ENCODE data around the gene COL12A1. TPM values are rescaled to one million over a fixed set of nuclear protein-coding genes. Genes with fewer than 3 reads are reported as not detected.

The COL12A1 gene
- total RNA-seq, 4 donors from 2014 or later, result 10.9 to 65.9 (median 57.1) TPM

DNA sequence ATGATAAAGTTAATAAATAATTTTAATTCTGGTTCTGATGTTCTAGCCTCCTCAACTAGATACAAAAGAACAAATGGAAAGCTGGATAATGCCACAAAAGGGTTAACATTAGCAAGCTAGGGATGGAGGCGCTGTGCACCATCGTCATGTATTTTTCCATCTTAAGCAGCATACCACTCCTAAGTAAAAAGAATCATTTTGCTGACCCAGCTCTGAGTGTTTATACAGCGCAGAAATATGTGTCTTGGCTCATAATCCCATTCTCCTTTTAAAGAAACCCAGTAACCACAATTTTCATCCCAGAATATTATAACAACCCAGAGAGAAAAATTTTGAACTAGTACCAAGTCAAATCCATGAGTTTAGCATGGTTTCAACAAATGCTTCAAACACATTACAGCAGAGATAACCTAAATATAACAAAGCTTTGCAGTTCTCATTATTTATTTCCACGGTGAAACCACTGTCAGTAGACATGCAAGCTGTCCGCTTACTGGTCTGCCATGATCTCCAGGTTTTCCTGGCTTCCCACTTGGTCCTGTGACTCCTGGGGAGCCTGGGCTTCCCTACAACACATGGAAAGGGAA is 111.1 kb downstream of the COL12A1 start:
- no peaks in the 10 kb centered on the region for H3K27me3 ChIP-seq
- H3K27ac ChIP-seq, result peak overlapping the region in 2 of 4 donors; percentile 5 to 50
- no peaks in the 10 kb centered on the region for H3K9me3 ChIP-seq
- TF ChIP-seq POLR2A (IDR thresholded peaks at IDR 0.05), result no peak
- TF ChIP-seq, protein P1, sequence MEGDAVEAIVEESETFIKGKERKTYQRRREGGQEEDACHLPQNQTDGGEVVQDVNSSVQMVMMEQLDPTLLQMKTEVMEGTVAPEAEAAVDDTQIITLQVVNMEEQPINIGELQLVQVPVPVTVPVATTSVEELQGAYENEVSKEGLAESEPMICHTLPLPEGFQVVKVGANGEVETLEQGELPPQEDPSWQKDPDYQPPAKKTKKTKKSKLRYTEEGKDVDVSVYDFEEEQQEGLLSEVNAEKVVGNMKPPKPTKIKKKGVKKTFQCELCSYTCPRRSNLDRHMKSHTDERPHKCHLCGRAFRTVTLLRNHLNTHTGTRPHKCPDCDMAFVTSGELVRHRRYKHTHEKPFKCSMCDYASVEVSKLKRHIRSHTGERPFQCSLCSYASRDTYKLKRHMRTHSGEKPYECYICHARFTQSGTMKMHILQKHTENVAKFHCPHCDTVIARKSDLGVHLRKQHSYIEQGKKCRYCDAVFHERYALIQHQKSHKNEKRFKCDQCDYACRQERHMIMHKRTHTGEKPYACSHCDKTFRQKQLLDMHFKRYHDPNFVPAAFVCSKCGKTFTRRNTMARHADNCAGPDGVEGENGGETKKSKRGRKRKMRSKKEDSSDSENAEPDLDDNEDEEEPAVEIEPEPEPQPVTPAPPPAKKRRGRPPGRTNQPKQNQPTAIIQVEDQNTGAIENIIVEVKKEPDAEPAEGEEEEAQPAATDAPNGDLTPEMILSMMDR (IDR thresholded peaks at IDR 0.05), result no peak
- peaks cover 0 to 5% (median 0%) of the 10 kb centered on the region in 4 donors for H3K4me1 ChIP-seq
- no peaks in the 10 kb centered on the region for H3K36me3 ChIP-seq
- H3K4me3 ChIP-seq, result no peak overlapping the region
- no peak for DNase-seq

DNA sequence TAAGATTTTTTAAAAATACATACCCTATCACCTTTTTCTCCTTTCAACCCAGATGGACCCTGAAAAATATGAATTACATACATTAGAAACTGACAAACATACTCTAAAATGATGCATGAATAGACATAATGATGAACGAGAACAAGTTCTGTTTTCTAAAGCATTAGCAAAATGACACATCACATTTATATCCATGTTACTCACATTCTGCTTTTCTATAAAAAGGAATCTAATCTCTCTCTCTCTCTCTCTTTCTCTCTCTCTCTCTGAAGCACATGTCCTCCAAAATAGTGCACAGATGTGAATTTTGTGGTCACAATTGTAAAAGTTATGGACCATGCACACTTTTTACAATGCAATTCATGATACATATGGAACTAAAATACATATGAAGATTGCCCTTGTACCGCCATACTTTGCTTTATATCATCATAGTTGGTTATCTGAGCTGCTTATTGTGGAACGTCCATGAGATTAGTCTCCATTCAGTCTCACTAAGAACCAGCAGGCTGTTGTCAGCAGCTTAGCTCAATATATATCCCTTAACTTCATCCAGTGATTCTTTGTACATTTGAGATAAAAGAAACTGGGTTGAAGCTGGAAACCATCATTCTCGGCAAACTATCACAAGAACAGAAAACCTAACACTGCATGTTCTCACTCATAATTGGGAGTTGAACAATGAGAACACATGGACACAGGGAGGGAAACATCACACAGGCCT is 114.2 kb downstream of the COL12A1 start:
- no peak overlapping the region for H3K4me3 ChIP-seq
- H3K9me3 ChIP-seq, result no peaks in the 10 kb centered on the region
- no peaks in the 10 kb centered on the region for H3K4me1 ChIP-seq
- no peaks in the 10 kb centered on the region for H3K36me3 ChIP-seq
- no peak for TF ChIP-seq POLR2A (IDR thresholded peaks at IDR 0.05)
- TF ChIP-seq, protein P1 (IDR thresholded peaks at IDR 0.05), result no peak
- no peak for DNase-seq
- H3K27me3 ChIP-seq, result no peaks in the 10 kb centered on the region
- no peak overlapping the region for H3K27ac ChIP-seq

DNA sequence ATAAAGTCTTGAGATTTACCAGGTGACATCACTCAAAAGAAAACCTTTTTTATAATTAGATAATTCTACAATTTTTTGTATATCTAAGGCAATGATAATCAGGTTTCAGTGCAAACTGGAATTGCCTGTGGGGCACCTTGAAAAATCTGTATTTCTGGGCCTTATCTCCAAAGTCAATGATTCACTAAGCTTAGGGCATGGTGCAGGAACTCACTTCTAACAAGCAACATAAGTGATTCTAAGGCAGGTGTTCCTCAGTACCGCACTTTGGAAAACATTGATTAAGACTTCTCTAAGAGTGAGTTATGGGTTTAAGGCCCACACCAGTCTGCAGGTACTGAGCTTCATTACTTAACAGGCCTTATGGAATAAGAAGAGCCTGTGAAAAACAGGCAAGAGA is 115.3 kb downstream of the COL12A1 start:
- no peak for TF ChIP-seq POLR2A (IDR thresholded peaks at IDR 0.05)
- TF ChIP-seq, protein P1 (IDR thresholded peaks at IDR 0.05), result no peak
- no peaks in the 10 kb centered on the region for H3K27me3 ChIP-seq
- no peak for DNase-seq
- H3K36me3 ChIP-seq, result no peaks in the 10 kb centered on the region
- H3K4me3 ChIP-seq, result no peak overlapping the region
- H3K9me3 ChIP-seq, result no peaks in the 10 kb centered on the region
- H3K4me1 ChIP-seq, result no peaks in the 10 kb centered on the region
- no peak overlapping the region for H3K27ac ChIP-seq

DNA sequence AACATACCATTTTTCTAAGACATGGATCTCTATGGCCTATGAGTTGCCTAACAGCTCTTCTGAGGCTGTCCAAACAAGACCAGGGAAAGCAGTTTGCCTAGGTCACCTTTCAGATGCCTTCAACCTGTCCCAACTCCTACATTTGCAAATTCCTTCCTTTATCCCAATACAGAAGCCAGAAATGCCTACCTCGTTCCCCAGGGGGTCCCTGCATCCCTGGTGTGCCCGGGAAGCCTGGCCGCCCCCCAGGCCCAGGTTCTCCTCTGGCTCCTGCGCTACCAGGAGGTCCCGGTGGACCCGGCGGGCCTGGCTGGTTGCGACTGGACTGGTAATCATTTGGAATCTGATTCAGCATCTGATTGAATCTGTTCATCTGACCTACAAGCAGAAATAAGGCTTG is 115.9 kb downstream of the COL12A1 start:
- TF ChIP-seq POLR2A (IDR thresholded peaks at IDR 0.05), result no peak
- Histone ChIP-seq H3K4me1 (no peaks in the 10 kb centered on the region), H3K4me3 (no peak overlapping the region), H3K27ac (no peak overlapping the region), H3K9me3 (no peaks in the 10 kb centered on the region), H3K27me3 (no peaks in the 10 kb centered on the region), H3K36me3 (no peaks in the 10 kb centered on the region)
- no peak for DNase-seq

DNA sequence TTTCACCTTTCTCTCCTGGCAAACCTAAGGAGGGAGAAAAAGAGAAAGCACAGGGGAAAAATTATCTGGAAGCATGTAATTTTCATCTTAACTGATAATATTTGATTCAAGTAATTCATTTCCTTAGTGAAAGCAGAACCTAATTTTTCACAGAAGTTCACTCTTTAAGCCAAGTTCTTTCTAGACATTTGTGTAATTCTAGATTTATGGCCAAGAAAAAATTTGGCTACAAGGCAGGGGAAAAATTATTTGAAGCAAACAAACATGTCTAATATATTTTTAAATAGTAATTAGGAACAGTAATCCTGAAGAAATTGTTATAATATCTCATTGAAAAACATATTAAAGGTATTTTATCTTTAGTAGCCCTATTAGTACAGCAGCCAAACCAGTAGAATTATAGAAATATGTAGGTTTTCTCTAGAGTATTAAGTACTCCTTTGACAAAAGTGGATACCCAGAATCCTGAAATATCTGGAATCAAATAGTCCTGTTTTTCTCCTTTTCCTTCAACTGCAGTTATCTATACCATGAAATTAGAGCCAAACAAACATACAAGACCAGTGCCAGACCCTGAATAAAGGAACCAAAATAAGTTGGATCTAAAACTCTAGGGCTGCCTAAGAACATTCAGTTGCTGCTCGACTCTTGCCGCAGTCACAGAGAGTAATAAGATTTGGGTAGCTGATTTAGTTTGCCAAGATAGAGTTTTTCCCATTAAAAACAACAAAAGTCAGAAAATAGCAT is 116.5 kb downstream of the COL12A1 start:
- no peaks in the 10 kb centered on the region for H3K9me3 ChIP-seq
- H3K4me3 ChIP-seq, result no peak overlapping the region
- no peaks in the 10 kb centered on the region for H3K4me1 ChIP-seq
- TF ChIP-seq, protein P1 (IDR thresholded peaks at IDR 0.05), result no peak
- TF ChIP-seq POLR2A (IDR thresholded peaks at IDR 0.05), result no peak
- no peaks in the 10 kb centered on the region for H3K27me3 ChIP-seq
- H3K27ac ChIP-seq, result no peak overlapping the region
- H3K36me3 ChIP-seq, result no peaks in the 10 kb centered on the region
- no peak for DNase-seq

All from Peyer's patch (tissue), 4 donors.